HG03565 (cell line): ENCODE data around the gene QPCT.

Experiments
- ATAC-seq: cut with Tn5 transposase; IDR thresholded peaks from one replicate; pipeline ENCODE4 v1.9.1; 2021; ENCODE audit warnings: mild to moderate bottlenecking, moderate library complexity; ENCODE audit not compliant: unreplicated experiment

QPCT gene

GRCh38 chr2:37324786-37325624 lies 19.4 kb upstream of the QPCT start, which contains the start of gene PRKD3:
Gene PRKD3 (minus strand): TSS chr2:37324833. CDS start chr2:37316524, 8,309 bp downstream.
- ATAC-seq = peak; percentile 50

GRCh38 chr2:37325625-37326071 lies 18.8 kb upstream of the QPCT start:
- ATAC-seq = no peak

GRCh38 chr2:37326285-37326684 lies 18.1 kb upstream of the QPCT start:
- no peak for ATAC-seq

GRCh38 chr2:37326866-37327634 lies 17.4 kb upstream of the QPCT start:
- ATAC-seq = no peak

GRCh38 chr2:37330681-37331080 lies 13.7 kb upstream of the QPCT start:
- no peak for ATAC-seq

GRCh38 chr2:37332560-37332959 lies 11.9 kb upstream of the QPCT start:
- ATAC-seq = no peak

- ATAC-seq = no peak
Observed at GRCh38 chr2:37333256-37333655, 11.2 kb upstream of the QPCT start.

- no peak for ATAC-seq
Observed at GRCh38 chr2:37335604-37336003, 8.8 kb upstream of the QPCT start.

- no peak for ATAC-seq
Observed at GRCh38 chr2:37337620-37338280, 6.7 kb upstream of the QPCT start.

GRCh38 chr2:37338933-37339332 lies 5.5 kb upstream of the QPCT start:
- no peak for ATAC-seq

- ATAC-seq = no peak
Observed at GRCh38 chr2:37340637-37341036, 3.8 kb upstream of the QPCT start.

GRCh38 chr2:37342591-37343220 lies 1.7 kb upstream of the QPCT start:
- no peak for ATAC-seq

- no peak for ATAC-seq
Observed at GRCh38 chr2:37343537-37344434, 644 bp upstream of the QPCT start.

- no peak for ATAC-seq
Observed at GRCh38 chr2:37348155-37348554, 3.7 kb downstream of the QPCT start.

GRCh38 chr2:37349231-37349860 lies 4.9 kb downstream of the QPCT start:
- no peak for ATAC-seq

- ATAC-seq = no peak
Observed at GRCh38 chr2:37350034-37350433, 5.6 kb downstream of the QPCT start.

GRCh38 chr2:37354531-37354930 lies 10.1 kb downstream of the QPCT start:
- ATAC-seq = no peak

- ATAC-seq = no peak
Observed at GRCh38 chr2:37355735-37356134, 11.3 kb downstream of the QPCT start.

GRCh38 chr2:37356299-37356698 lies 11.9 kb downstream of the QPCT start:
- ATAC-seq = no peak
